ENCODE results near the gene ORC1.

DNA sequence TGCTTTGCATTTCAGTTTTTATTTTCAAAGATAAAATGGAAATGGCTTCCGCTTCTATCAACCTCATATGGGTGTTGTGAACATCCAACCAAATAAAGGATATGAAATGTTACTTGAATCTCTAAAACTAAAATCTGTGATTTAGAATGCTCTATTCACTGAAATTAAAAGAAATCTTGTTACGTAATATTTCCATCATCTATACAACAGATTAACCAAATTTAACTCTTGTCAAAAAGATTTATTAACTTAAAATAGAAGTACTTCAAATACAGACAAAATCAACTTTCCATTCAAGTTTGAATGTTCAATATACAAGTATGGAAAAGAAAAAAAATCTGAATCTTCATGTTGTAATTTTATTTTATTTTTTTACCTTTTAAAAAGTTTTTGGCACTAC is 18.8 kb upstream of the ORC1 start:
- TF ChIP-seq YY1 (IDR thresholded peaks at IDR 0.05; ENCODE audit: low read depth, low read length) (no peak), CTCF (IDR thresholded peaks at IDR 0.05; ENCODE audit: control extremely low read depth in 1 of 3, insufficient read depth in 1 of 3, low read depth in 1 of 3, low read length in 3 of 3) (no peak), TCF12 (IDR thresholded peaks at IDR 0.05; ENCODE audit: low read depth, low read length) (no peak), RFX5 (IDR thresholded peaks at IDR 0.05; ENCODE audit: borderline replicate concordance, low read depth, low read length) (no peak), ATF3 (IDR thresholded peaks at IDR 0.05; ENCODE audit: insufficient read depth, low read depth, low read length) (no peak)
